Activated naive CD8-positive, alpha-beta T cell treated with anti-CD3 and anti-CD28 coated beads, Interleukin-2, amount 10 ng/mL, durations not matched to agents 7 days and 5 days (primary cell): ENCODE results near the gene HELZ. TPM values are rescaled to one million over a fixed set of nuclear protein-coding genes. Genes with fewer than 3 reads are reported as not detected.
"Not testable (repeated sequence)": the region's sequence is repeated elsewhere in the genome, so short reads cannot be mapped to it uniquely, and the experiment has no call there.

Source experiments
- ATAC-seq: fragments of 150-1000 bp; cut with Tn5 transposase; one replicate; pipeline ENCODE4 v1.10.0; 2021; ENCODE audit warnings: low read depth, moderate library complexity
- POLR2A ChIA-PET: fragments of 350-600 bp; sonication (Branson Sonifier 250); formaldehyde crosslinking; loops from one replicate; lab custom pipeline; 2021; ENCODE audit warnings: antibody characterized with exemption; lab: Charles Lee
- DNase-seq: peaks from one replicate; pipeline ENCODE4 v3.0.0; 2021
- H3K27ac Mint-ChIP-seq: one replicate; pipeline ENCODE4 v1.8.0; 2022; ENCODE audit warnings: mild to moderate bottlenecking, mixed read lengths
- H3K27me3 Mint-ChIP-seq: one replicate; pipeline ENCODE4 v1.8.0; 2022; ENCODE audit warnings: mild to moderate bottlenecking, moderate library complexity, mixed read lengths
- H3K36me3 Mint-ChIP-seq: one replicate; pipeline ENCODE4 v1.8.0; 2021; ENCODE audit warnings: mild to moderate bottlenecking, mixed read lengths
- H3K4me1 Mint-ChIP-seq: one replicate; pipeline ENCODE4 v1.8.0; 2021; ENCODE audit warnings: mixed read lengths
- H3K4me3 Mint-ChIP-seq: one replicate; pipeline ENCODE4 v1.8.0; 2022; ENCODE audit warnings: mild to moderate bottlenecking, moderate library complexity, mixed read lengths
- H3K9me3 Mint-ChIP-seq: one replicate; pipeline ENCODE4 v1.8.0; 2021; ENCODE audit warnings: mixed read lengths
- total RNA-seq, 2 experiments: library from RNA; stranded (reverse); gene quantifications; one replicate each; pipeline ENCODE4 v1.2.3, GENCODE V29; 2021

The HELZ gene
- total RNA-seq, 2 experiments from 2014 or later: 84.8 to 86.2 TPM

- H3K9me3 Mint-ChIP-seq: peaks cover 1% of the 10 kb centered on the region
- DNase-seq (no peak), ATAC-seq (no peak)
- H3K4me1 Mint-ChIP-seq: no peaks in the 10 kb centered on the region
- POLR2A ChIA-PET: no interaction called here
- H3K27me3 Mint-ChIP-seq: peaks cover 3% of the 10 kb centered on the region
- no peaks in the 10 kb centered on the region for H3K36me3 Mint-ChIP-seq
- H3K4me3 Mint-ChIP-seq: no peak overlapping the region
- no peak overlapping the region for H3K27ac Mint-ChIP-seq
These were observed 202.8 kb downstream of the HELZ start for GRCh38 chr17:67041941-67042899.

- Mint-ChIP-seq H3K4me3 (no peak overlapping the region), H3K4me1 (no peaks in the 10 kb centered on the region), H3K27me3 (peaks cover 3% of the 10 kb centered on the region), H3K9me3 (no peaks in the 10 kb centered on the region), H3K27ac (no peak overlapping the region), H3K36me3 (no peaks in the 10 kb centered on the region)
- ATAC-seq (no peak), DNase-seq (no peak)
- POLR2A ChIA-PET: no interaction called here
These were observed 203.5 kb downstream of the HELZ start for GRCh38 chr17:67041531-67041930.

DNA sequence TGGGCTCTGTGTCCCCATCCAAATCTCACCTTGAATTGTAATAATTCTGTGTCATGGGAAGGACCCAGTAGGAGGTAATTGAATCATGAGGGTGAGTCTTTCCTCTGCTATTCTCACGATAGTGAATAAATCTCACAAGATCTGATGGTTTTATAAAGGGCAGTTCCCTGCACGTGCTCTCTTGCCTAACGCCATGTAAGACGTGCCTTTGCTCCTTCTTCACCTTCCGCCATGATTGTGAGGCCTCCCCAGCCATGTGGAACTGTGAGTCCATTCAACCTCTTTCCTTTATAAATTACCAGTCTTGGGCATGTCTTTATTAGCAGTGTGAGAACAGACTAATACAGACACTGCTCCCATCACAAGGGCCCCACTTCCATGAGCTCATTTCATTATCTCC, 203.9 kb downstream of the HELZ start:
- H3K27ac Mint-ChIP-seq, ATAC-seq, H3K27me3 Mint-ChIP-seq, H3K9me3 Mint-ChIP-seq, POLR2A ChIA-PET, DNase-seq, H3K4me1 Mint-ChIP-seq, H3K4me3 Mint-ChIP-seq, H3K36me3 Mint-ChIP-seq: not testable (repeated sequence)

- POLR2A ChIA-PET: no interaction called here
These were observed 204.3 kb downstream of the HELZ start for GRCh38 chr17:67040652-67041051.

DNA sequence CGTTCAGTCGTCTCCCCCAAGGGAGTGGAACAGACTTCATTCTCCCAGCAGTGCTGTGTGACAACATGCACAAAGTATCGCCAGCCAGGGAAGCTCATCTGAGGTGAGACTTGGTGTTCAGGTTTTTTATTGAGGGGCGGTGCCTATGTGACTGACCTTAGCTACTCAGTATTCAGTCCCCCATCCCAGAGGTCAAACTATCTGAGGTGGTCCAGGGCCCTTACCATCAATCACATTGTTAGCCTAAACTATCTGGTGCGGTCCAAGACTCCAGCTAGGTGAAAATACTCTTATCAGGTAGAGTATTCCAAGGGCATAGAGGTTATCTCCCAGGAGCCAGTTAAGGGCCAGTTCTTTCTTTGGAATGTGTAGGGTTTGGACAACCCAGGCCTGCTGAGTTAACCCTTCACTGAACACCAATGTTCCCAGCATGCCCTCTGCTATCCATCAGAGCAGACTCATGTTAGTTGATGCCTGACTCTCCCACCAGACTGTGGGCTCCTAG, 206.1 kb downstream of the HELZ start:
- Mint-ChIP-seq H3K4me1 (no peaks in the 10 kb centered on the region), H3K9me3 (peaks cover 1% of the 10 kb centered on the region), H3K27ac (no peak overlapping the region), H3K36me3 (peaks cover 1% of the 10 kb centered on the region), H3K4me3 (no peak overlapping the region), H3K27me3 (peaks cover 3% of the 10 kb centered on the region)
- ATAC-seq (no peak), DNase-seq (no peak)
- POLR2A ChIA-PET: no interaction called here

More at GRCh38 chr17:67040652-67041051, 204.3 kb downstream of the HELZ start:
- Mint-ChIP-seq H3K9me3 (peaks cover 1% of the 10 kb centered on the region), H3K27me3 (peaks cover 3% of the 10 kb centered on the region), H3K4me3 (no peak overlapping the region), H3K27ac (no peak overlapping the region), H3K4me1 (no peaks in the 10 kb centered on the region), H3K36me3 (peaks cover 1% of the 10 kb centered on the region)
- DNase-seq: no peak
- no peak for ATAC-seq

GRCh38 chr17:67035131-67036083, 209.6 kb downstream of the HELZ start:
- Mint-ChIP-seq H3K36me3 (peaks cover 1% of the 10 kb centered on the region), H3K9me3 (peaks cover 1% of the 10 kb centered on the region), H3K27ac (no peak overlapping the region), H3K4me1 (no peaks in the 10 kb centered on the region), H3K27me3 (no peaks in the 10 kb centered on the region), H3K4me3 (no peak overlapping the region)
- DNase-seq: no peak
- POLR2A ChIA-PET: no interaction called here
- ATAC-seq: no peak

- H3K4me3 Mint-ChIP-seq: no peak overlapping the region
- no peak for DNase-seq
- H3K27ac Mint-ChIP-seq: no peak overlapping the region
- no peak for ATAC-seq
- POLR2A ChIA-PET: no interaction called here
- H3K9me3 Mint-ChIP-seq: peaks cover 1% of the 10 kb centered on the region
- no peaks in the 10 kb centered on the region for H3K4me1 Mint-ChIP-seq
- H3K36me3 Mint-ChIP-seq: peaks cover 1% of the 10 kb centered on the region
- H3K27me3 Mint-ChIP-seq: no peaks in the 10 kb centered on the region
These were observed 211.4 kb downstream of the HELZ start for GRCh38 chr17:67033613-67034012.

GRCh38 chr17:67032985-67033384, 212.0 kb downstream of the HELZ start:
- Mint-ChIP-seq H3K36me3 (peaks cover 1% of the 10 kb centered on the region), H3K4me1 (no peaks in the 10 kb centered on the region), H3K9me3 (peaks cover 1% of the 10 kb centered on the region), H3K27me3 (no peaks in the 10 kb centered on the region), H3K4me3 (no peak overlapping the region), H3K27ac (no peak overlapping the region)
- POLR2A ChIA-PET: no interaction called here
- ATAC-seq (no peak), DNase-seq (no peak)

DNA sequence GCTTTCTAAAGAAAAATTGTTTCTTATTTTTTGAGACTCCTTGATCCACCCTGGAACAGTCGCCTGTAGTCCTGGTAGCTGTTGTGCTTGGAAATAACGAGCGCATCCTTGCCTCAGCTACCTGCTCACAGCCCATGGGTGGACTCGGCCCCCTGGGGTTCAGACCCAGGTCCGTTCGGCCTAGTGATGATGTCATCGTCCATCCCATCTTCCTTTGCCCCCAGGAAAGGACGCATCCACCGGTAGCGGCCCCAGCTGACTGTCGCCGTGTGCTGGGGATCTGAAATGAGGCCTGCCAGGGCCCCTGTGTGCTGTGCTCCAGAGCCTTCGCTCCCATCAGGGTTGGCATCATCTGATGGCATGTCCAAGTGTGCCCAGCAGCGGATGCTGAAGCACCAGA, 212.6 kb downstream of the HELZ start:
- H3K4me1 Mint-ChIP-seq: no peaks in the 10 kb centered on the region
- H3K4me3 Mint-ChIP-seq: no peak overlapping the region
- H3K27me3 Mint-ChIP-seq: no peaks in the 10 kb centered on the region
- no peak for ATAC-seq
- peaks cover 1% of the 10 kb centered on the region for H3K36me3 Mint-ChIP-seq
- H3K27ac Mint-ChIP-seq: no peak overlapping the region
- POLR2A ChIA-PET: interaction anchor here (0.6 kb wide), 1 partner anchor 17 kb away, joined by 3 read pairs; no protein-coding TSS in a partner anchor
- no peak for DNase-seq
- H3K9me3 Mint-ChIP-seq: peaks cover 1% of the 10 kb centered on the region

GRCh38 chr17:67030641-67031040, 214.4 kb downstream of the HELZ start:
- Mint-ChIP-seq H3K27ac (no peak overlapping the region), H3K9me3 (no peaks in the 10 kb centered on the region), H3K4me1 (no peaks in the 10 kb centered on the region), H3K4me3 (no peak overlapping the region), H3K27me3 (no peaks in the 10 kb centered on the region), H3K36me3 (no peaks in the 10 kb centered on the region)
- POLR2A ChIA-PET: no interaction called here
- DNase-seq (no peak), ATAC-seq (no peak)

DNA sequence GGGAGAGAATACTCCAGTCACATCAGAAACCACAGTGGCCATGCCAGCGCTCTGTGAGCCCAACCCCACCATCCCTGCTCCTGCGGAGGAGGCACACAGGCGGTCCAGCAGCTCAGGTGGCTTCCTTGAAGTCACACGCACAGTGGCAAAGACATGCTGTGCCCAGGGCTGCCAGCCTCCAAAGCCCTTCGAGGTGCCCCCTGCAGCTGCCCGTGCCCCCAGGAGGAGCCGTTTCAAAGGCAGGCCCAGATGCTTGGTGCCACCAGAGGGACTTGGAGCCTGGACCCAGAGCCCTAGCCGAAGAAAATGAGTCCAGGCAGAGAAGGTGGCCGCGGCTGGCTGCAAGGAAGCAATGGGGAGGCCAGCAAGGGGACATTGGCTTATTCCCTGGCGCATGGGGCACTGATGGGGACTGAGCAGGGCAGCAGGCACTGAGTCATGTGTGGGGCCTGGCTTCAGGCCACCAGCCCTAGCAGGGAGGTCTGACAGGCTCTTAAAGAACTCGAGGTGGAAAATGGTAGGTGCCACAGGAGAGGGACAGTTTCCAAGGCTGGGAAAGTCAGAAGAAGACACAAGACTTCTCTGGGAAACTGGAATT, 217.9 kb downstream of the HELZ start:
- Mint-ChIP-seq H3K36me3 (no peaks in the 10 kb centered on the region), H3K9me3 (no peaks in the 10 kb centered on the region), H3K27me3 (no peaks in the 10 kb centered on the region), H3K4me3 (no peak overlapping the region), H3K4me1 (no peaks in the 10 kb centered on the region), H3K27ac (no peak overlapping the region)
- no peak for ATAC-seq
- DNase-seq: no peak
- POLR2A ChIA-PET: no interaction called here

- ATAC-seq: no peak
- H3K27ac Mint-ChIP-seq: no peak overlapping the region
These were observed 218.7 kb downstream of the HELZ start for GRCh38 chr17:67026341-67026740.

GRCh38 chr17:67025216-67025792, 219.7 kb downstream of the HELZ start:
- POLR2A ChIA-PET: no interaction called here
- no peaks in the 10 kb centered on the region for H3K27me3 Mint-ChIP-seq
- DNase-seq (no peak), ATAC-seq (no peak)
- H3K9me3 Mint-ChIP-seq: no peaks in the 10 kb centered on the region
- H3K4me1 Mint-ChIP-seq: no peaks in the 10 kb centered on the region
- H3K36me3 Mint-ChIP-seq: no peaks in the 10 kb centered on the region
- no peak overlapping the region for H3K27ac Mint-ChIP-seq
- no peak overlapping the region for H3K4me3 Mint-ChIP-seq

More at GRCh38 chr17:67026341-67026740, 218.7 kb downstream of the HELZ start:
- no peaks in the 10 kb centered on the region for H3K27me3 Mint-ChIP-seq
- no peaks in the 10 kb centered on the region for H3K36me3 Mint-ChIP-seq
- H3K4me1 Mint-ChIP-seq: no peaks in the 10 kb centered on the region
- no peak overlapping the region for H3K4me3 Mint-ChIP-seq
- POLR2A ChIA-PET: no interaction called here
- no peaks in the 10 kb centered on the region for H3K9me3 Mint-ChIP-seq
- no peak for DNase-seq
